Loucy (cell line): Measurements from ENCODE around the gene NCAPH2.

Source experiments
- H2AFZ ChIP-seq: fragments of 200-600 bp; sonication (generic); 2 replicates; pipeline ENCODE4 v1.6.0; 2016; ENCODE audit warnings: antibody characterized with exemption, mild to moderate bottlenecking, low read length, moderate library complexity
- H3F3A ChIP-seq: fragments of 200-600 bp; 2 replicates; pipeline ENCODE4 v1.6.0; 2016; ENCODE audit warnings: antibody characterized with exemption, low read depth, mild to moderate bottlenecking
- H3K27me3 ChIP-seq: fragments of 200-600 bp; sonication (generic); 2 replicates; pipeline ENCODE4 v1.6.1; 2014; ENCODE audit warnings: low read length, mild to moderate bottlenecking; ENCODE audit not compliant: insufficient read depth, poor library complexity, severe bottlenecking
- H3K36me3 ChIP-seq: fragments of 200-600 bp; sonication (generic); 2 replicates; pipeline ENCODE4 v1.6.1; 2016; ENCODE audit warnings: low read length; ENCODE audit not compliant: insufficient read depth
- H3K4me1 ChIP-seq: fragments of 200-600 bp; sonication (generic); 2 replicates; pipeline ENCODE4 v1.5.1; 2014; ENCODE audit warnings: low read length, mild to moderate bottlenecking; ENCODE audit not compliant: insufficient read depth, poor library complexity, severe bottlenecking
- H3K4me2 ChIP-seq: fragments of 200-600 bp; sonication (generic); 2 replicates; pipeline ENCODE4 v1.6.0; 2014; ENCODE audit warnings: antibody characterized with exemption, low read length, low read depth, mild to moderate bottlenecking; ENCODE audit not compliant: poor library complexity, severe bottlenecking
- H3K4me3 ChIP-seq: fragments of 200-600 bp; sonication (generic); 2 replicates; pipeline ENCODE4 v1.5.1; 2014; ENCODE audit warnings: low read length, mild to moderate bottlenecking, mixed read lengths; ENCODE audit not compliant: poor library complexity, severe bottlenecking
- H3K79me2 ChIP-seq: fragments of 200-600 bp; sonication (generic); 2 replicates; pipeline ENCODE4 v1.6.1; 2014; ENCODE audit warnings: low read length; ENCODE audit not compliant: insufficient read depth
- H3K9ac ChIP-seq: fragments of 200-600 bp; sonication (generic); 2 replicates; pipeline ENCODE4 v1.6.0; 2014; ENCODE audit warnings: mild to moderate bottlenecking, low read depth, low read length, moderate library complexity; ENCODE audit not compliant: poor library complexity, severe bottlenecking
- H3K9me2 ChIP-seq: fragments of 200-600 bp; sonication (generic); replicated peaks from 2 replicates; pipeline ENCODE4 v1.6.1; 2016; ENCODE audit warnings: low read depth, low read length, mixed read lengths
- H3K9me3 ChIP-seq: fragments of 200-600 bp; sonication (generic); 2 replicates; pipeline ENCODE4 v1.6.1; 2014; ENCODE audit warnings: mild to moderate bottlenecking, antibody characterized with exemption, low read length, low read depth; ENCODE audit not compliant: insufficient read depth
- H4K20me1 ChIP-seq: fragments of 200-600 bp; sonication (generic); 2 replicates; pipeline ENCODE4 v1.6.0; 2014; ENCODE audit warnings: antibody characterized with exemption, low read length, mild to moderate bottlenecking; ENCODE audit not compliant: insufficient read depth, poor library complexity, severe bottlenecking
- EZH2phosphoT487 ChIP-seq: fragments of 200-600 bp; IDR thresholded peaks from 2 replicates; pipeline ENCODE4 v1.6.1; 2018; ENCODE audit warnings: antibody characterized with exemption, mild to moderate bottlenecking, moderate library complexity, borderline replicate concordance
- TF ChIP-seq, protein P1 (sequence below): fragments of 200-600 bp; sonication (generic); conservative IDR thresholded peaks from 2 replicates; pipeline ENCODE4 v1.5.1; 2014; ENCODE audit warnings: mild to moderate bottlenecking, antibody characterized with exemption, low read length

NCAPH2 gene

DNA sequence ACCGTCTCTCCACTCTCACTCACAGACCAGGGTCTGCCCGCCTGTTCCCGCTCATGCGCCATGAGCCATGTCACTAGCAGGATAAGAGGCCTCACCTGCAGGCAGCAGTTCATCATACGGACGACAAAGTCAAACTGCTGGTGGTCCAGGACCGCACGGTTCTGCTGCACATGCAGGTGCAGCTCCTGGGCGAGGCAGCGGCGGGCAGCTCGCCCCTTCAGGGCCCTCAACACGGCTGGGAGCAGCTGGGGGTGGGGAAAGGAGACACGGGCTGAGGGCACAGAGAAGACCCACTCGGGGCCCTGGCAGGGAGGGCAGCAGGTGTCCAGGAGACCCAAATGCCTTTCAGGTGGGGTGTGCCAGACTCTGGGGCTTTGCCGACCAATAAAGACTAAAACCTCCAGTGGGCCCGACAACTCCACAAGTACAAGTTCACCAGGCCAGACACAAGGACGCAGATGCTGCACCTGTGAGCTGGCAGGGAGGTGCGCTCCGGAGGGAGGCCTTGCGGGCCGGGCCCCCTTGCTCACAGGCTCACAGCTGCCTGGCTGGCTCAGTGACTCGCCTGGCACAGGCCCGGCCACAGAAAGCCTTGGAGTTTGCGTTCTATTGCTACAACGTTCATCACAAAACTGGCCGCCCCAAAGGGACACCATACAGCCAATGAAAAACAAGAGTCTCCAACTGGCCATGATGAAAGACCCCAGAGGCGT lies 44.7 kb upstream of the NCAPH2 start:
- Histone ChIP-seq H4K20me1 (peaks cover 11% of the 10 kb centered on the region), H3K36me3 (peaks cover 91% of the 10 kb centered on the region; the same call in 1 of the 2 replicates), H3K4me3 (no peak overlapping the region), H3K9me3 (no peaks in the 10 kb centered on the region), H3K79me2 (peaks cover 41% of the 10 kb centered on the region), H3K4me1 (peaks cover 17% of the 10 kb centered on the region), H2AFZ (no peak overlapping the region), H3K4me2 (no peak overlapping the region), H3K9me2 (no peaks in the 10 kb centered on the region), H3F3A (no peaks in the 10 kb centered on the region), H3K9ac (no peak overlapping the region), H3K27me3 (no peaks in the 10 kb centered on the region)
- TF ChIP-seq EZH2phosphoT487: no peak
- TF ChIP-seq, protein P1, sequence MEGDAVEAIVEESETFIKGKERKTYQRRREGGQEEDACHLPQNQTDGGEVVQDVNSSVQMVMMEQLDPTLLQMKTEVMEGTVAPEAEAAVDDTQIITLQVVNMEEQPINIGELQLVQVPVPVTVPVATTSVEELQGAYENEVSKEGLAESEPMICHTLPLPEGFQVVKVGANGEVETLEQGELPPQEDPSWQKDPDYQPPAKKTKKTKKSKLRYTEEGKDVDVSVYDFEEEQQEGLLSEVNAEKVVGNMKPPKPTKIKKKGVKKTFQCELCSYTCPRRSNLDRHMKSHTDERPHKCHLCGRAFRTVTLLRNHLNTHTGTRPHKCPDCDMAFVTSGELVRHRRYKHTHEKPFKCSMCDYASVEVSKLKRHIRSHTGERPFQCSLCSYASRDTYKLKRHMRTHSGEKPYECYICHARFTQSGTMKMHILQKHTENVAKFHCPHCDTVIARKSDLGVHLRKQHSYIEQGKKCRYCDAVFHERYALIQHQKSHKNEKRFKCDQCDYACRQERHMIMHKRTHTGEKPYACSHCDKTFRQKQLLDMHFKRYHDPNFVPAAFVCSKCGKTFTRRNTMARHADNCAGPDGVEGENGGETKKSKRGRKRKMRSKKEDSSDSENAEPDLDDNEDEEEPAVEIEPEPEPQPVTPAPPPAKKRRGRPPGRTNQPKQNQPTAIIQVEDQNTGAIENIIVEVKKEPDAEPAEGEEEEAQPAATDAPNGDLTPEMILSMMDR: no peak

DNA sequence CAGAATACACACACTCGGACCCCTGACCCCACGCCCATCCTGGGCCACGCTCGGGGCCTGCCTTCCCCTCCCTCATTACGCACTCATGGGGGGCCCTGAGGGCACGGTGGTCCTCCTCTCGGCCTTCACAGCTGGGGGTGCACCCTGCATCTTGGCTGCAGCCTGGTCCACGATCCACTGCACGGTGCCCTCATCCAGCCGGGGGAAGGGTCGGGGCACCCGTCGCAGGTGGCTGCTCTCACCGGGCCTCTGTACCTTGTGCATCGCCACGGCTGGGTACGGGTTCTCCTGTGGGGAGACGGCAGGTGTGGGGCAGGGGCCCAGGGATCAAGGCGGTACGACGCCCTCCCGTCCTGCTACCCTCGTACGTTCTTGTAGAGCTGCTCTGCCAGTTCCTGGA lies 43.6 kb upstream of the NCAPH2 start:
- Histone ChIP-seq H2AFZ (no peak overlapping the region), H3K4me2 (no peak overlapping the region), H3K9me3 (no peaks in the 10 kb centered on the region), H3K9ac (no peak overlapping the region), H3K4me3 (no peak overlapping the region), H4K20me1 (peaks cover 20% of the 10 kb centered on the region), H3K27me3 (no peaks in the 10 kb centered on the region), H3K79me2 (peaks cover 50% of the 10 kb centered on the region), H3K4me1 (peaks cover 26% of the 10 kb centered on the region), H3K9me2 (no peaks in the 10 kb centered on the region), H3F3A (peaks cover 3% of the 10 kb centered on the region; the same call in 1 of the 2 replicates), H3K36me3 (peaks cover 80% of the 10 kb centered on the region; the same call in 1 of the 2 replicates)
- TF ChIP-seq, protein P1: no peak
- TF ChIP-seq EZH2phosphoT487: no peak

DNA sequence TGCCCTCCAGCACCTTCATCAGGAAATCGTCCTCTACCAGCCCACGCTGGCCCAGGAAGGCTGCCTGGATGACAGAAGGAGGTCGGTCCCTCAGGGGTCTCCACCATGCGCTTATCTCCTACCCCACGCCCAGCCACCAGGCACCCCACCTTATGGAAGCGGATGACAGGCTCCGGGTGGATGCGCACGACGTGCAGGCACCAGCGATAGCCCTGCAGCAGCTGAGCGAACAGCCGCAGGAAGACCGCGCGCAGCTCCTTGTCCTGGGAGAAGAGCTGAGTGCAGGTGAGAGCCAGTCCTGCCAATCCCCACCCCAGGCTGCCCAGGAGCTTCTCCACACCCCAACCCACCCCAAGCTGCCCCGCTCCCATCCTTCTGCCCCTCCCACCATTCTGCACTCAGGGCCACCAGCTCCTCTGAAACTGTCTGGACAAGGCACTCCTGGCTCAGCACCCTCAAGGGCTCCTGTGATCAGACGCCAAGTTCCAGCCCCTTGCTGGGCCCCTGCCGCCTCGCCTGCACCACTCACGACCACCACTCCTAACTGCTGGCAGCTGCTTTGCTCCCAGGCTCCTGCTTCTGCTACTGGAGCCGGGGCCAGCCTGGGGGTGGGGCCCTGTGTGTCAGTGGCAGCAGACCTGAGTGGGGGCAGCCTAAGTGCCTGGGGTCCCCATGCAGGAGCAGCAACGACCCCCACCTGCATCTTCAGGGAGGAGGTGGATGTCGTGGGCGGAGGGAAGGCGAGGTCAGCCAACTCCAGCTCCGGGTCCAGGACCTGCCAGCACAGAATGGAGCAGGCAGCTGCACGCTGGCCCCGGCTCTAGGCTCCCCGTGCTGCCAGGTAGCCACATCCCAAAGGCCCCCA lies 42.7 kb upstream of the NCAPH2 start:
- H3K4me2 ChIP-seq: no peak overlapping the region
- H3K27me3 ChIP-seq: no peaks in the 10 kb centered on the region
- peaks cover 50% of the 10 kb centered on the region for H3K79me2 ChIP-seq
- H3K4me3 ChIP-seq: no peak overlapping the region
- no peak overlapping the region for H3K9ac ChIP-seq
- TF ChIP-seq, protein P1: no peak
- TF ChIP-seq EZH2phosphoT487: no peak
- H3K36me3 ChIP-seq: peaks cover 72% of the 10 kb centered on the region; the same call in 1 of the 2 replicates
- H3K9me2 ChIP-seq: no peaks in the 10 kb centered on the region
- H2AFZ ChIP-seq: no peak overlapping the region
- no peaks in the 10 kb centered on the region for H3K9me3 ChIP-seq
- peaks cover 28% of the 10 kb centered on the region for H3K4me1 ChIP-seq
- peaks cover 6% of the 10 kb centered on the region; the same call in 1 of the 2 replicates for H3F3A ChIP-seq
- peaks cover 20% of the 10 kb centered on the region for H4K20me1 ChIP-seq
